ENCODE data around the gene HMG20B. TPM values are rescaled to one million over a fixed set of nuclear protein-coding genes. Genes with fewer than 3 reads are reported as not detected.

HMG20B gene
- total and polyA plus RNA-seq, 2 of the 8 experiments (the other 6 are each of a cell fraction or from before 2014, with no cell fraction given) = 42.9 to 74.2 TPM

- Histone ChIP-seq H3K9me3 (ENCODE audit: insufficient read depth in 2 of 2, low read depth in 1 of 2, low read length in 1 of 2) (no peaks in the 10 kb centered on the region), H3K4me3 (ENCODE audit: extremely low read depth in 1 of 4, insufficient read depth in 2 of 4, low read depth in 3 of 4, low read length in 4 of 4) (peak overlapping the region; percentile 89 to 100 (median 97)), H4K91ac (replicated peaks; ENCODE audit: insufficient read length, low read length) (no peak overlapping the region), H2BK120ac (replicated peaks; ENCODE audit: low read depth, low read length) (no peak overlapping the region), H3K23ac (ENCODE audit: insufficient read length) (no peak overlapping the region), H3K4ac (replicated peaks; ENCODE audit: insufficient read length, low read depth, low read length) (no peak overlapping the region), H4K8ac (ENCODE audit: extremely low read depth, insufficient read depth, low read length) (peak overlapping the region; percentile 100; the same call in 1 of the 2 replicates), H3K27ac (ENCODE audit: low read depth, low read length) (peak overlapping the region; percentile 100; the same call in 1 of the 2 replicates), H2BK15ac (ENCODE audit: low read length) (no peak overlapping the region), H3K14ac (ENCODE audit: insufficient read length) (no peak overlapping the region), H3K4me1 (replicated peaks in 1 of 4; ENCODE audit: control insufficient read depth in 3 of 4, insufficient read depth in 4 of 4, low read length in 3 of 4) (peaks cover 0 to 6% (median 2%) of the 10 kb centered on the region in 4 experiments; a peak in 4 of 7 replicates), H2BK12ac (ENCODE audit: low read depth, low read length) (no peak overlapping the region), H3K4me2 (ENCODE audit: insufficient read depth in 1 of 2, low read depth in 2 of 2, low read length in 2 of 2) (peak overlapping the region; percentile 91 to 100), H3K36me3 (ENCODE audit: control insufficient read depth in 2 of 4, insufficient read depth in 4 of 4, low read length in 3 of 4) (peaks cover 2 to 5% (median 3%) of the 10 kb centered on the region in 4 experiments; a peak in 4 of 8 replicates), H4K20me1 (replicated peaks in 1 of 2; ENCODE audit: control insufficient read depth in 1 of 2, insufficient read depth in 2 of 2, low read length in 2 of 2) (peaks cover 4 to 11% of the 10 kb centered on the region in 2 experiments), H3K9ac (replicated peaks in 1 of 4; ENCODE audit: extremely low read depth in 1 of 4, low read depth in 3 of 4, low read length in 3 of 4) (peak overlapping the region; percentile 91 to 99 (median 98)), H3K79me1 (ENCODE audit: low read depth, low read length) (peaks cover 12% of the 10 kb centered on the region), H2AFZ (ENCODE audit: low read length) (no peak overlapping the region), H4K5ac (ENCODE audit: insufficient read length, low read depth, low read length) (no peak overlapping the region), H2AK5ac (ENCODE audit: low read depth, low read length) (no peak overlapping the region), H3K79me2 (ENCODE audit: control insufficient read depth in 1 of 2, insufficient read depth in 2 of 2, low read length in 2 of 2) (peaks cover 9 to 24% of the 10 kb centered on the region in 2 experiments), H3K18ac (ENCODE audit: extremely low read depth, low read length) (no peak overlapping the region), H3K56ac (replicated peaks; ENCODE audit: insufficient read length, low read depth, low read length) (no peak overlapping the region), H3K27me3 (replicated peaks in 1 of 4; ENCODE audit: control insufficient read depth in 3 of 4, extremely low read depth in 1 of 4, insufficient read depth in 3 of 4, low read length in 3 of 4) (no peaks in the 10 kb centered on the region), H2BK20ac (ENCODE audit: low read length) (no peak overlapping the region), H2BK5ac (ENCODE audit: low read depth, low read length) (no peak overlapping the region), H3K23me2 (ENCODE audit: low read depth, low read length) (peaks cover 4% of the 10 kb centered on the region)
- TF ChIP-seq BACH1 (IDR thresholded peaks at IDR 0.05; ENCODE audit: low read length) = no peak
- no peak for TF ChIP-seq YY1 (IDR thresholded peaks at IDR 0.05; ENCODE audit: low read depth, low read length)
- TF ChIP-seq CTBP2 (IDR thresholded peaks at IDR 0.05; ENCODE audit: borderline replicate concordance, insufficient read depth, insufficient read length, low read length) = no peak
- TF ChIP-seq RBBP5 (IDR thresholded peaks at IDR 0.05; ENCODE audit: borderline replicate concordance, low read depth, low read length) = no peak
- no peak for TF ChIP-seq POLR2A (IDR thresholded peaks at IDR 0.05; ENCODE audit: control extremely low read depth in 1 of 2, low read depth in 2 of 2, low read length in 2 of 2)
- ChIA-PET CTCF (ENCODE audit: partially characterized antibody) (interaction anchor here (0.5 to 1.0 kb wide), 2 partner anchors 25 to 65 kb away, joined by 3 read pairs; no protein-coding TSS in a partner anchor), POLR2A (ENCODE audit: partially characterized antibody) (interaction anchor here (0.7 to 1.3 kb wide), 2 partner anchors 10 to 12 kb away, joined by 3 read pairs; no protein-coding TSS in a partner anchor)
- FAIRE-seq = no peak
- WGBS, 2 experiments (ENCODE audit: extremely low coverage in 1 of 2, insufficient coverage in 1 of 2, insufficient read length in 1 of 2, insufficient replicate concordance in 2 of 2, low coverage in 1 of 2, low lambda C conversion rate in 2 of 2, missing lambda C conversion rate in 1 of 2) = 3% methylated on average over 20 of the region's 21 CpGs; no CpG with 5 or more reads in 1 of the 2 experiments
- no peak for DNase-seq (ENCODE audit: low read depth in 1 of 2, low spot score in 2 of 2)
Observed at GRCh38 chr19:3625996-3626472, 53.3 kb downstream of the HMG20B start.
